Fibroblast of lung (primary cell): Measurements from ENCODE around the gene ANKH. TPM values are rescaled to one million over a fixed set of nuclear protein-coding genes. Genes with fewer than 3 reads are reported as not detected.

Source experiments
- DNase-seq, 2 donors: peaks; one replicate each; pipeline versions ENCODE4 v3.0.0 to v3.0.0-alpha.2; 2010; ENCODE audit warnings: low read depth in 2 of 2
- H2AFZ ChIP-seq: 2 replicates; pipeline ENCODE4 v1.5.1; 2012; ENCODE audit warnings: low read length, control low read depth, inconsistent platforms
- H3K27ac ChIP-seq: 2 replicates; pipeline ENCODE4 v1.5.1; 2011; ENCODE audit warnings: low read length, control low read depth; ENCODE audit not compliant: insufficient read depth
- H3K27me3 ChIP-seq: 2 replicates; pipeline ENCODE4 v1.5.1; 2011; ENCODE audit warnings: mild to moderate bottlenecking, low read length; ENCODE audit not compliant: control insufficient read depth, insufficient read depth
- H3K36me3 ChIP-seq: 2 replicates; pipeline ENCODE4 v1.5.1; 2011; ENCODE audit warnings: low read length; ENCODE audit not compliant: control insufficient read depth, insufficient read depth
- H3K4me1 ChIP-seq: 2 replicates; pipeline ENCODE4 v1.5.1; 2011; ENCODE audit warnings: low read length; ENCODE audit not compliant: control insufficient read depth, insufficient read depth; ENCODE audit errors: extremely low read depth
- H3K4me2 ChIP-seq: 2 replicates; pipeline ENCODE4 v1.5.1; 2011; ENCODE audit warnings: low read length, control low read depth; ENCODE audit not compliant: insufficient read depth; ENCODE audit errors: extremely low read depth
- H3K4me3 ChIP-seq, 4 experiments: fragments of 200-600 bp in 1 of 4; sonication (generic) in 1 of 4; replicated peaks in 1 of 4; 2 replicates each; pipeline ENCODE4 v1.5.1; 2011 to 2016; ENCODE audit warnings: low read length in 4 of 4, low read depth in 3 of 4, mild to moderate bottlenecking in 3 of 4, control low read depth in 2 of 4, inconsistent platforms in 1 of 4, mixed read lengths in 1 of 4; ENCODE audit not compliant: insufficient read depth in 1 of 4; ENCODE audit errors: control extremely low read depth in 1 of 4
- H3K79me2 ChIP-seq: 2 replicates; pipeline ENCODE4 v1.5.1; 2012; ENCODE audit warnings: mild to moderate bottlenecking, low read length, inconsistent platforms; ENCODE audit not compliant: control insufficient read depth, insufficient read depth
- H3K9ac ChIP-seq: 2 replicates; pipeline ENCODE4 v1.5.1; 2011; ENCODE audit warnings: mild to moderate bottlenecking, low read length, control low read depth; ENCODE audit not compliant: insufficient read depth
- H3K9me3 ChIP-seq: 2 replicates; pipeline ENCODE4 v1.5.1; 2012; ENCODE audit warnings: low read depth, low read length; ENCODE audit not compliant: control insufficient read depth, insufficient read depth
- H4K20me1 ChIP-seq: 2 replicates; pipeline ENCODE4 v1.5.1; 2011; ENCODE audit warnings: low read length; ENCODE audit not compliant: control insufficient read depth, insufficient read depth; ENCODE audit errors: extremely low read depth
- EZH2 ChIP-seq: IDR thresholded peaks from 2 replicates; pipeline ENCODE4 v1.5.1; 2012; ENCODE audit warnings: low read length, control low read depth, mild to moderate bottlenecking; ENCODE audit errors: missing control alignments
- polyA plus RNA-seq, 2 donors: library from polyadenylated mRNA; depleted of rRNA in 1 of 2; stranded (reverse) in 1 of 2; unstranded in 1 of 2; fragments of >200 nt; gene quantifications; 2 replicates each; pipeline ENCODE4 v1.2.1, GENCODE V29; 2011 to 2012; ENCODE audit warnings: missing spikeins in 1 of 2
- total RNA-seq: library from RNA; depleted of rRNA; stranded (reverse); fragments of >200 nt; gene quantifications from 2 replicates; pipeline ENCODE4 v1.2.1, GENCODE V29; 2014
- TF ChIP-seq, protein P1 (sequence below), 2 donors: IDR thresholded peaks in 1 of 2; conservative IDR thresholded peaks in 1 of 2; 1 replicate in 1 of 2; 2 replicates in 1 of 2; pipeline ENCODE4 v1.5.1; 2011 to 2012; ENCODE audit warnings: low read length in 2 of 2, control low read depth in 1 of 2, inconsistent platforms in 1 of 2, low read depth in 1 of 2, mild to moderate bottlenecking in 1 of 2

Gene ANKH
- total and polyA plus RNA-seq, 2 donors (not counting 1 experiment from before 2014, with no cell fraction given) = 5.8 to 10.9 TPM

DNA sequence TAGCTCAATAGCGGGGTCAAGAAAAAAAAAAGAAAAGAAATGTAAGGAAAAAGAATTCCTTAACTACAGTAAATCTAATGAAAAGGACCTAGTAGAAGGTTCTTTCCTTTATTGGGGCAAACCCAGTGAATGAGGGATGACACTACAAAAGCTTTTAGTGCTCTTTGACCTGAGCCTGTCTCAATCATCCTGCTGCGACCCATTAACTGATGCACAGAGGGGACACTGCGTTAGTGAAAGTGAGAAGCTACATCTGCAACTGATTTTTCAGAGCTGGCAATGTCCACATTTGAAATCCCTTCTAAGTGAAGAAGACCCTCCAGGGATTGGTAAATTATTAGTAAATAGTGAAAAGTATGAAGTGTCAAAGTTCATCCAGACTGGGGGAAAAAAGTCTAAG lies 106.0 kb downstream of the ANKH start:
- no peak overlapping the region for H3K4me3 ChIP-seq
- DNase-seq = no peak
- TF ChIP-seq EZH2 = no peak
- TF ChIP-seq, protein P1, sequence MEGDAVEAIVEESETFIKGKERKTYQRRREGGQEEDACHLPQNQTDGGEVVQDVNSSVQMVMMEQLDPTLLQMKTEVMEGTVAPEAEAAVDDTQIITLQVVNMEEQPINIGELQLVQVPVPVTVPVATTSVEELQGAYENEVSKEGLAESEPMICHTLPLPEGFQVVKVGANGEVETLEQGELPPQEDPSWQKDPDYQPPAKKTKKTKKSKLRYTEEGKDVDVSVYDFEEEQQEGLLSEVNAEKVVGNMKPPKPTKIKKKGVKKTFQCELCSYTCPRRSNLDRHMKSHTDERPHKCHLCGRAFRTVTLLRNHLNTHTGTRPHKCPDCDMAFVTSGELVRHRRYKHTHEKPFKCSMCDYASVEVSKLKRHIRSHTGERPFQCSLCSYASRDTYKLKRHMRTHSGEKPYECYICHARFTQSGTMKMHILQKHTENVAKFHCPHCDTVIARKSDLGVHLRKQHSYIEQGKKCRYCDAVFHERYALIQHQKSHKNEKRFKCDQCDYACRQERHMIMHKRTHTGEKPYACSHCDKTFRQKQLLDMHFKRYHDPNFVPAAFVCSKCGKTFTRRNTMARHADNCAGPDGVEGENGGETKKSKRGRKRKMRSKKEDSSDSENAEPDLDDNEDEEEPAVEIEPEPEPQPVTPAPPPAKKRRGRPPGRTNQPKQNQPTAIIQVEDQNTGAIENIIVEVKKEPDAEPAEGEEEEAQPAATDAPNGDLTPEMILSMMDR (conservative IDR thresholded peaks at IDR 0.05 in 1 of 2, IDR thresholded peaks at IDR 0.05 in 1 of 2; ENCODE audit: low read depth in 1 of 2, low read length in 2 of 2) = no peak
- H3K9me3 ChIP-seq = no peaks in the 10 kb centered on the region
- H3K79me2 ChIP-seq = no peaks in the 10 kb centered on the region
- H3K27me3 ChIP-seq = no peaks in the 10 kb centered on the region
- H3K4me2 ChIP-seq = no peak overlapping the region
- no peak overlapping the region for H2AFZ ChIP-seq
- no peak overlapping the region for H3K27ac ChIP-seq
- no peaks in the 10 kb centered on the region for H3K4me1 ChIP-seq
- no peaks in the 10 kb centered on the region for H4K20me1 ChIP-seq
- no peaks in the 10 kb centered on the region for H3K36me3 ChIP-seq
- no peak overlapping the region for H3K9ac ChIP-seq

- Histone ChIP-seq H3K36me3 (no peaks in the 10 kb centered on the region), H4K20me1 (no peaks in the 10 kb centered on the region), H3K4me2 (no peak overlapping the region), H3K4me1 (no peaks in the 10 kb centered on the region), H3K4me3 (no peak overlapping the region), H3K9ac (no peak overlapping the region), H2AFZ (no peak overlapping the region), H3K79me2 (no peaks in the 10 kb centered on the region), H3K27me3 (no peaks in the 10 kb centered on the region), H3K27ac (no peak overlapping the region), H3K9me3 (no peaks in the 10 kb centered on the region)
- TF ChIP-seq, protein P1 (conservative IDR thresholded peaks at IDR 0.05 in 1 of 2, IDR thresholded peaks at IDR 0.05 in 1 of 2; ENCODE audit: low read depth in 1 of 2, low read length in 2 of 2) = no peak
- TF ChIP-seq EZH2 = no peak
- no peak for DNase-seq
Measured at GRCh38 chr5:14762549-14763216, 108.9 kb downstream of the ANKH start.

DNA sequence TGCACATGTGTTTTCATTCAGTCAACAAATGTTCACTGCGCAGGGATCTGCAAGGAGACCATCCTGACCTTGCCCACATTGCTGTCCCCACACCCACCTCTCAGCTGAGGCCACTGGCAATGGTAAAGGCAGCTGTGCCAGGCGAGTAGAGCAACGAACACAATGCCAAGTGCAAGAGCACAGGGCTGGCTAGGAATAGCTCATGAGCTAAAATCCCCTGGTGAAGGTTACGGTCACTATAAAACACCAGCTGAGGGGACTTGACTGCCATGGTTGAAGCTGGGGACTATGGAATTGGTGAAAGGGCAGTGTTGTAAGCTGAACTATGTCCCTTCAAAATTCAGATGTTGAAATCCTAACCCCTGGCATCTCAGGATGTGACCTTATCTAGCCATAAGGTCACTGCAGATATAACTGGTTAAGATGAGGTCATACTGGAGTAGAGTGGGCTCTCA lies 111.0 kb downstream of the ANKH start:
- Histone ChIP-seq H3K4me1 (no peaks in the 10 kb centered on the region), H3K4me2 (no peak overlapping the region), H3K79me2 (no peaks in the 10 kb centered on the region), H3K9ac (no peak overlapping the region), H3K4me3 (no peak overlapping the region), H2AFZ (no peak overlapping the region), H3K27me3 (no peaks in the 10 kb centered on the region), H3K27ac (no peak overlapping the region), H4K20me1 (no peaks in the 10 kb centered on the region), H3K36me3 (no peaks in the 10 kb centered on the region), H3K9me3 (no peaks in the 10 kb centered on the region)
- no peak for DNase-seq
- no peak for TF ChIP-seq EZH2
- TF ChIP-seq, protein P1 (conservative IDR thresholded peaks at IDR 0.05 in 1 of 2, IDR thresholded peaks at IDR 0.05 in 1 of 2; ENCODE audit: low read depth in 1 of 2, low read length in 2 of 2) = no peak
